Left lobe of liver (tissue), 2 donors: Measurements from ENCODE around the gene UBE2E2. TPM values are rescaled to one million over a fixed set of nuclear protein-coding genes. Genes with fewer than 3 reads are reported as not detected.

ENCODE experiments used
- ATAC-seq: fragments of 200-7000 bp; cut with Tn5 transposase; one replicate; pipeline ENCODE4 v1.9.1; 2020; ENCODE audit warnings: mild to moderate bottlenecking, moderate library complexity
- DNase-seq: peaks from one replicate; pipeline ENCODE4 v3.0.0-alpha.2; 2020; ENCODE audit warnings: low spot score
- total RNA-seq: library from RNA; stranded (reverse); gene quantifications from one replicate; pipeline ENCODE4 v1.2.1, GENCODE V29; 2021
- donor health status: DM: no; HTN: no; CAD: no; lungs with moderate emphysema.
- donor health status: DM: no; HTN: yes; CAD: no.

Gene UBE2E2
- total RNA-seq, 1 donor from 2014 or later: 14.4 TPM

DNA sequence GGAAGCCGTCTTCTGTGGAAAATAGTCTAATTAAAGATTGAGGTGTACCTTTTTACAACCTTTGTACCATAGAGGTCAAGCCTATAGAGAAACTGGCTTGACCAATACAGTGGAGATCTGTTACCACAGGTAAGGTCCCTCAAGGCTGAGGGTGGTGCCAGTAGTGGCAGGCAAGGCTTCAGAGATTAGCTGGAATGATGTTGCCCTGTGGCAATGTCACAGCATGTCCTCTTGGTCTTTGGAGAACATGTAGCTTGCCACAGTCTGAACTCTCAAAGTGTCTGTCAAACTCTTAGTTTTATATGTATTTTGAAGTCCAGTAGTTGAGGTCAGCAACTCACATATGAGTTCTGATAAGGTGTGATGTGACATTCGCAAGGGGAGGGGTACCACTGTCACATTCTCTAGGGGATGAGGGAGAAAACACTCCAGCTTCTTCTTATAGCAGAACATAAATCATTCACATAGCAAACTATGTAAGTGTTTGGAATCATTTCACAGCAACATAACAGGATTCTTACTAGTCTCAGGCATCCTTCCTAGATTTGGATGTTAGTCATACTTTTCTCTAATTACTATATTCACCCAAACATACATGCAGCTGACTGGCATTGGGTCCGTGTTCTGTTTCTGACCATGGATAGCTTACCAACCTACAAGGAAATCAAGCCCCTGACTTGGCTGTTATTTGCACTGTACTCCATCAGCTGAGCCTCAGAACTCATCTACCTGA, 173.6 kb downstream of the UBE2E2 start:
- DNase-seq (no peak), ATAC-seq (no peak)

- no peak for DNase-seq
- no peak for ATAC-seq
Measured at GRCh38 chr3:23377928-23378672, 175.0 kb downstream of the UBE2E2 start.

- ATAC-seq (no peak), DNase-seq (no peak)
Measured at GRCh38 chr3:23383875-23384274, 180.7 kb downstream of the UBE2E2 start.

GRCh38 chr3:23385327-23385726, 182.2 kb downstream of the UBE2E2 start:
- DNase-seq (no peak), ATAC-seq (no peak)

DNA sequence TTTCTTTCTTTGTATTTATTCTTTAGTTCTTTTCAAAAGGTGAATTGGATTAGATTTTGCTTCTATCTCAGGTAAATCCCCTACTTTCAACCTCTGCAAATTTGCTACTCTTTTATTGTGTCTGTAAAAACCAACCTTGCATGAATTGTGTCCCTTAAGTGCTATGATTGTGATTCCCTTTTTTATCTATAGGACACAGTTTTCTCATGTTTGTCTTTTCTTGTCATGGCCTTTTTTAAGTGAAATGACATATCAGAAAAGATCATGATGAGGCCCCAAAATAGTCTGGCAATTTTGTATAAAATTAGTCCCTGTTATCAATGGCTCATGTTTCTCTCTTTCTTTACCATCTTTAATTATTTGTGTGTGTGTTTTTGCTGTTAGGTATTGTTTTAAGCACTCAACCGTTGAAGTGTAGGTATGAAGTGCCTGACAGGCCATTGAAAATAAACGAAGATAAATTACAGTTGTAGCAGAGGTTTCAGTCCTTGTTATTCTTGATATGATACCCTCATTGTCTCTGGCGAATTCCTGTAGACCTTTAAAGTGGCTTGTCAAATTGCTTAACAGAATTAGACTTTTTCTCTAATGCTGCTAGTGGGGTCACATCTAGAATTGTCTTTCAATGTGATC, 184.3 kb downstream of the UBE2E2 start:
- ATAC-seq (no peak), DNase-seq (no peak)

GRCh38 chr3:23389089-23389488, 186.0 kb downstream of the UBE2E2 start:
- no peak for ATAC-seq
- no peak for DNase-seq

- DNase-seq: no peak
- no peak for ATAC-seq
Measured at GRCh38 chr3:23389686-23390085, 186.6 kb downstream of the UBE2E2 start.

GRCh38 chr3:23390446-23390845, 187.3 kb downstream of the UBE2E2 start:
- no peak for ATAC-seq

DNA sequence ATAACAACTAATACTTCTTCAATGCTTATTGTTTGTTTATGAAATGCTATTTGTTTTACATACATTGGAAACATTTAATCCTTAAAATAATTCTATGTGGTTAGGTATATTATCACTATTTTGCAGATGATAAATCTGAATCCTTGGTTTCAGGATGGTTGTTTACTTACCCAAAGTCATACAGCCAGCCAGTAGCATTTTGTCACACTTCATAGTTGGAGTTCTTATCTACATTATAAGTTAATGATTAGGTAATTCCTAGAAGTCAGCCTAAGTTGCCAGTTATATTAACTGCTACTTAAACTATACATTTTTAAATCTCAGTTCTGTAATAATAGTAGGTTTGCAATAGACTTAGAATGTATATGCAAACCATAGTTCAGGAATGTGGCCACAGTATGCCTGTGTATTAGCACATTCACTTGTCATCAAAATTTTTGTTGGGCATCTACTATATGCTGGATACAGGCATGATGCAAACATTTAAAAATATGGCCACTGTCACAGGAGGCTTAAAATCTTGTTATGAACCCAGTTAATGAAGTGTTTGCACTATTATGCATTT, 187.9 kb downstream of the UBE2E2 start:
- ATAC-seq (peak; percentile 50), DNase-seq (no peak)

More at GRCh38 chr3:23390446-23390845, 187.3 kb downstream of the UBE2E2 start:
- no peak for DNase-seq

DNA sequence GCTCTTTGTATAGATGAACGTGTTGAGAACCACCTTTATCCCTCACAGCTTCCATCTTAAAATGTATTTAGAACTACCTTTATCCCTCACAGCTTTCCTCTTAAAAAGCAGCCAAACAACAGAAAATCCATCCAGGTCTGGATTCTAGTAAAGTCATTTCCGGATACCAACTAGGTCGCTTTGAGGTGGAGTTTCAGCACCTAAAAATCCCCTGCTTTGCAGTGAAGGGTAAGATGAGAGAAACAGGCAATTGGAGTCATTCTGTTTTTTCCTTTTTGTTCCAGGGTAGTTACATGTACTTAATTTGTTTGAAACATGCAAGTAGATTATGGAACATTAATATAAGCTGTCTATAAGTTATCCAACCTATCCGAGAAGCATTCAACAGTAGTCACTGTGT, 192.0 kb downstream of the UBE2E2 start:
- no peak for DNase-seq
- no peak for ATAC-seq

DNA sequence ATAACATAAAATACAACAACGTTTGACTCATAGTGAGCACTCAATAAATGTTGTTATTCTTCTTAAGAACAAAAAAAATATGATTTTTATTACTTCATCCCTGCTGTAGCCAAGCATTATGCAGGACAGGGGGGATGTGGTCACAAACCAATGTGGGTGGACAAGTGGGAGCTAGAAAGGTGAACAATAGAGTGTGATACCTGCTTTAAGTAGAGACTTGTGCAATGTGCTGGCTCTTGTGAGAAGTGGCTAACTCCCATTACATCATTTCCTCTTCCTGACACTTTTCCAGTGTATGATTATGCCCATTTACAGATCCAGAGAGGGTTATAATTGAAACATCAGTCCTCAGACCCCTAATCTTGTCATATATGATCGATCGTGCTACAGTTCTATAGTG, 193.6 kb downstream of the UBE2E2 start:
- DNase-seq: no peak
- no peak for ATAC-seq

DNA sequence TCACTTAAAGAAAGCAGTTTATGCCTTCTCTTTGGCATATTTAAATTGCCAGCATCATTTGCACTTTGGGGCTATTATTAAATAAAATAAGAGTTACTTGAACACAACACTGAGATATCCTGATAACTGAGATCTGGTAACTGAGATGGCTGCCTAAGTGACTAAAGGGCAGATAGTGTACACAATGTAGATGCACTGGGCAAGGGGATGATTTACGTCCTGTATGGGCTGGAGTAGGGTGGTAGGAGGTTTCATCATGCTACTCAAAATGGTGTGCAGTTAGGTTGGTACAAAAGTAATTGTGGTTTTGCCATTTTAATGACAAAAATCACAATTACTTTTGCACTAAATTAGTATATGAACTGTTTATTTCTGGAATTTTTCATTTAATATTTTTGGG, 196.1 kb downstream of the UBE2E2 start:
- ATAC-seq (no peak), DNase-seq (no peak)

DNA sequence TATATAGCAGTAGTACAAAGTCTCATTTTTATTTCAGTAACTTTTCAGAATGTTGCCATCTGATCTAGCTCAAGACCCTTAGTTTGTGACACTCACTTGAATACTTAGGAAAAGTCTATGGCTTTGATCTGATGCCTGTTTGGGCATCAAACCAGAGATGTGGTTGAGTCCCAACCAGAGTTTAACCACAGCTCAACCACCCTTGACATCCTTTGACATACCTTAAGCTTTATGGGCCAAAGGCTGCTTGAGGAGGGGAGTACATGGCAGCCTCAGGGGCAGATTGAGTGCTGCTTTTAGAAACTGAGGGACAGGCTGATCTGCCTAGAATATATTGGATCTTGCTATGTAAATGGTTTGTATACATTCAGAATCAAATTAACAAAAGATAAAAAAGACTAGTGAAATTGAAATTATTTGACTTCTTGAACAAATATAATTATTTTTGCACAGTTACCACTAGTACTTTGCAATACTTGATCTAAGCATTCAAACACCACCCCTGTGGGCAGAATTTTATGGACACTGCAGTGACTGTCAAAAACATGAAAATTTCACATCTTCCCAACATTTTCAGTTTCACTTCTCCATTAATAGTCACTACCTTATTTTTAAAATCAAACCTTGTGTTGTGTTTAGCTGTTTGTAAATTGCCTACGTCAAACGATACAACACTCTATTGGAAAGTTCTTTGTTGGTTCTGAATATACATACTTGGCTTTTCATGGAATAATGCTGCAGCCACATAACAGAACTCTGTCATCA, 199.8 kb downstream of the UBE2E2 start:
- no peak for DNase-seq
- no peak for ATAC-seq

- DNase-seq (no peak), ATAC-seq (no peak)
Measured at GRCh38 chr3:23404246-23404645, 201.1 kb downstream of the UBE2E2 start.

GRCh38 chr3:23405081-23405480, 202.0 kb downstream of the UBE2E2 start:
- no peak for ATAC-seq

DNA sequence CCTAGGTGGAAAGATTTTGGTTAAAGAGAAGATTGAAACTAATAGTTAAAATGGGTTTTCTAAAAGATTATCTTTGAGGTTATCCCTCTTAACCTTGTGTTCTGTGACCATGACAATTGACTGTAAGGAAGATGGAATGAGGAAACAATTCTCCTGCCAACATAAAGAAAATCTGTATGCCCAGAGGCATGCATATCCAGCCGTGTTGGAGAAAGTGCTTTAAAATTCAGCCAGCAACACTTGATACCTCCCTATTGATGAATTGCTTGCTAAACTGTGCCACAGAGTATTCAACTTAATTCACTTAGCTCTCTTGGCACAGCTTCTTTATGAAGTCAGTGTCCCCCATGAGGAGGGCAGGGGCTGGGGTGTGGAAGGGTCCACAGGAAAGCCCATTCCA, 203.5 kb downstream of the UBE2E2 start:
- no peak for DNase-seq

More at GRCh38 chr3:23405081-23405480, 202.0 kb downstream of the UBE2E2 start:
- DNase-seq: no peak

GRCh38 chr3:23418026-23418425, 214.9 kb downstream of the UBE2E2 start:
- DNase-seq (no peak), ATAC-seq (no peak)

More for the DNA sequence above, 203.5 kb downstream of the UBE2E2 start:
- no peak for ATAC-seq

GRCh38 chr3:23421811-23422516, 218.8 kb downstream of the UBE2E2 start:
- ATAC-seq (no peak), DNase-seq (no peak)

DNA sequence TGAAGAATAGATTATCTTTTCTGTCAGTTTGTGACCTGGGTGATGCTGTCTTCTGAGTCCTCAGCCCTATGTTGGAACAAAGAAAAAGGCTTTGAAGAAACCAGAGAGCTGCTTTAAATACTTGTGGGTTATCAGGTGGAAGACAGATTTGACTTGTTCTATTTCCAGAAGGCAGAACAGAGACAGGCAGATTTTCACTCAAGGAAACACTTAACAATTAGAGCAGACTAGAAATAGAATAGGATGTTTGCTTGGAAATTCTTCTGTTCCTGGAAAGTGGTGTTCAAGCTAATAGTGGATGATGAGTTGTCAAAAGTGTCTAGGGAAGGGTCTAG, 219.4 kb downstream of the UBE2E2 start:
- DNase-seq (no peak), ATAC-seq (no peak)

DNA sequence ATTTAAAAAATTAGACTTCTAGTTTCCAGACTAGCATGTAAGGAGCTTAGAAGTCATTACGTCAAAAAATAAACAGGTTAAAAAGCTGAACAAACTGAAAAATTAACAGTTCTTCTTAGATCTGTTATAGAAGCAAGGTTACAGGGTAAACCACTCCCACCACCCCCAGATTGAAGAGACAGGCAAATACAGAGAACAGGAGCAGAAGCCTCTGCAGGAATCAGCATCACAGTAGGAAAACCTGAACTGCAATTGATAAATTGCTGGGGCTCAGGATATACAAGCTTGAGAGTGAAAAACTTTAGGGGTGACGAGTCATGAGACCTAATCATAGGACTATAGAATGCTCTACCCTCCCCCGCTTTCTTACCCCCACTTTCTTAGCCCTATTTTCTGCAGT, 222.3 kb downstream of the UBE2E2 start:
- DNase-seq (no peak), ATAC-seq (no peak)
